Adrenal gland (tissue), 12 donors: ENCODE data around the gene CYP17A1. TPM values are rescaled to one million over a fixed set of nuclear protein-coding genes. Genes with fewer than 3 reads are reported as not detected.
A peak's percentile ranks its signal among the peaks of the same experiment; 100 is the strongest.
"Not testable (repeated sequence)": the region's sequence is repeated elsewhere in the genome, so short reads cannot be mapped to it uniquely, and the experiment has no call there.

Experiments
- DNase-seq, 7 donors: peaks; one replicate each; pipeline ENCODE4 v3.0.0-alpha.2; 2019 to 2020
- H3K27ac ChIP-seq, 5 donors: fragments of 200-600 bp; sonication (generic) in 4 of 5; 1 replicate in 3 of 5; 2 replicates in 2 of 5; pipeline versions ENCODE4 v1.5.1 to v1.8.0; 2016 to 2020; ENCODE audit warnings: mild to moderate bottlenecking in 1 of 5
- H3K27me3 ChIP-seq: fragments of 200-600 bp; 2 replicates; pipeline ENCODE4 v1.8.0; 2021
- H3K36me3 ChIP-seq, 2 donors: fragments of 200-600 bp; replicated peaks in 1 of 2; 1 replicate in 1 of 2; 2 replicates in 1 of 2; pipeline versions ENCODE4 v1.5.1 to v1.8.0; 2018 to 2022
- H3K4me1 ChIP-seq, 2 donors: fragments of 200-600 bp; replicated peaks in 1 of 2; 1 replicate in 1 of 2; 2 replicates in 1 of 2; pipeline versions ENCODE4 v1.5.1 to v1.8.0; 2018 to 2021
- H3K4me3 ChIP-seq, 4 donors: fragments of 200-600 bp; sonication (generic) in 3 of 4; one replicate each; pipeline ENCODE4 v1.5.1; 2016 to 2018
- H3K9me3 ChIP-seq, 3 donors: fragments of 200-600 bp; sonication (generic) in 1 of 3; replicated peaks in 1 of 3; 1 replicate in 2 of 3; 2 replicates in 1 of 3; pipeline versions ENCODE4 v1.5.1 to v1.8.0; 2016 to 2021
- CTCF ChIP-seq, 6 experiments: fragments of 450-650 bp in 4 of 6; fragments of 200-600 bp in 2 of 6; sonication (generic) in 1 of 6; IDR thresholded peaks; 1 replicate in 5 of 6; 2 replicates in 1 of 6; pipeline versions ENCODE4 v1.5.1 to v1.8.0; 2016 to 2021; ENCODE audit warnings: antibody characterized with exemption in 6 of 6, mild to moderate bottlenecking in 2 of 6, moderate library complexity in 1 of 6
- POLR2A ChIP-seq, 2 donors: fragments of 450-650 bp; IDR thresholded peaks; one replicate each; pipeline ENCODE4 v1.6.1; 2017; ENCODE audit warnings: antibody characterized with exemption in 2 of 2, mild to moderate bottlenecking in 2 of 2, moderate library complexity in 1 of 2
- WGBS, 4 donors: extraction: QIAGEN DNeasy Blood & Tissue Kit in 2 of 4; methylation state at CpG; one replicate each; pipeline versions ENCODE4 v1.1.5 to v1.1.7; 2013 to 2017; 5-methylcytosine and 5-hydroxymethylcytosine counted together
- intact Hi-C, 2 donors: fragments of 100-400 bp; cut with DNase I; formaldehyde crosslinking; loops; one replicate each; pipeline versions ENCODE4 v1.14.1 to v1.15.0; 2022 to 2023
- polyA plus RNA-seq, 3 donors: library from polyadenylated mRNA; stranded (reverse); fragments of 200-250 nt in 2 of 3; fragments of 350-450 nt in 1 of 3; fragmentation: Illumina TruSeq in 1 of 3; extraction: RNeasy Lipid Tissue Mini Kit (QIAGEN cat#74804) in 1 of 3; gene quantifications; one replicate each; pipeline ENCODE4 v1.2.3, GENCODE V29; 2013 to 2014
- total RNA-seq, 9 donors: library from RNA; depleted of rRNA in 4 of 9; stranded (reverse); fragments of >200 nt in 4 of 9; fragments of 120-200 nt in 1 of 9; fragmentation: NEBNext Ultra II Directional in 1 of 9; extraction: Animal tissue kit (Norgen Biotek cat#: 25700) in 1 of 9; gene quantifications; one replicate each; pipeline versions ENCODE4 v1.1.0 to v1.2.4, GENCODE V29; 2013 to 2023
- donor health status: healthy with polysubstance abuse.
- donor health status: Bipolar disorder and iron deficiency.
- donor health status: DM: yes; HTN: yes; CAD: no.
- donor health status: DM: no; HTN: no; CAD: no.
- donor health status: DM: no; HTN: no; CAD: no.
- donor health status: DM: yes; HTN: yes; CAD: no.

CYP17A1 gene
- total and polyA plus RNA-seq, 12 donors, result 2,313 to 37,742 (median 14,298) TPM

- Histone ChIP-seq H3K36me3 (no peaks in the 10 kb centered on the region), H3K4me1 (no peaks in the 10 kb centered on the region), H3K27me3 (no peaks in the 10 kb centered on the region), H3K4me3 (no peak overlapping the region), H3K27ac (no peak overlapping the region), H3K9me3 (no peaks in the 10 kb centered on the region)
- TF ChIP-seq POLR2A (IDR thresholded peaks at IDR 0.05), result no peak
- no peak for TF ChIP-seq CTCF (IDR thresholded peaks at IDR 0.05)
- DNase-seq, result no peak
- WGBS, 4 donors, result 77 to 92% (median 90%) methylated on average over 7 to 9 of the region's 9 CpGs
- intact Hi-C loops, result loop anchor here in 1 of 2 donors (10.0 kb wide), 1 partner anchor 229 kb away; no protein-coding TSS in a partner anchor
Observed at GRCh38 chr10:102845352-102845902, 8.2 kb upstream of the CYP17A1 start.

GRCh38 chr10:102844190-102844776 lies 7.1 kb upstream of the CYP17A1 start:
- DNase-seq, result peak in 1 of 7 donors; percentile 7
- not testable (repeated sequence) for H3K27ac ChIP-seq, H3K9me3 ChIP-seq, H3K27me3 ChIP-seq, H3K4me1 ChIP-seq, H3K36me3 ChIP-seq, H3K4me3 ChIP-seq
- WGBS, 4 donors, result 81 to 91% (median 88%) methylated on average over 6 of the region's 6 CpGs
- intact Hi-C loops, result loop anchor here in 1 of 2 donors (10.0 kb wide), 1 partner anchor 231 kb away; no protein-coding TSS in a partner anchor

- intact Hi-C loops, result loop anchor here in 1 of 2 donors (10.0 kb wide), 1 partner anchor 232 kb away; no protein-coding TSS in a partner anchor
- not testable (repeated sequence) for H3K4me1 ChIP-seq, H3K27me3 ChIP-seq, H3K9me3 ChIP-seq, H3K27ac ChIP-seq, H3K36me3 ChIP-seq, H3K4me3 ChIP-seq
- 53 to 77% (median 66%) methylated on average over 8 of the region's 8 CpGs for WGBS, 4 donors
- DNase-seq, result peak in 2 of 7 donors; percentile 35 to 51
Observed at GRCh38 chr10:102843139-102843538, 5.9 kb upstream of the CYP17A1 start.

GRCh38 chr10:102841827-102842345 lies 4.7 kb upstream of the CYP17A1 start:
- peak in 1 of 7 donors; percentile 29 for DNase-seq
- intact Hi-C loops, result loop anchor here in 1 of 2 donors (10.0 kb wide), 1 partner anchor 233 kb away; no protein-coding TSS in a partner anchor
- H3K4me3 ChIP-seq, result no peak overlapping the region
- TF ChIP-seq POLR2A (IDR thresholded peaks at IDR 0.05) (no peak), CTCF (IDR thresholded peaks at IDR 0.05) (no peak)
- no peak overlapping the region for H3K27ac ChIP-seq
- H3K27me3 ChIP-seq, result no peaks in the 10 kb centered on the region
- no peaks in the 10 kb centered on the region for H3K4me1 ChIP-seq
- H3K36me3 ChIP-seq, result no peaks in the 10 kb centered on the region
- 86 to 90% (median 88%) methylated on average over 10 to 11 of the region's 11 CpGs for WGBS, 4 donors
- H3K9me3 ChIP-seq, result no peaks in the 10 kb centered on the region

- not testable (repeated sequence) for H3K27me3 ChIP-seq, DNase-seq, H3K9me3 ChIP-seq, H3K4me3 ChIP-seq, H3K4me1 ChIP-seq
- intact Hi-C loops, result loop anchor here (10.0 kb wide), 2 partner anchors 56 to 236 kb away; no protein-coding TSS in a partner anchor
- peaks cover 0 to 23% of the 10 kb centered on the region in 2 donors for H3K36me3 ChIP-seq
- WGBS, 4 donors, result 91 to 94% (median 93%) methylated on average over 8 to 9 of the region's 9 CpGs
- H3K27ac ChIP-seq, result peak overlapping the region in 4 of 5 donors; percentile 66 to 92 (median 87)
Observed at GRCh38 chr10:102838276-102838927, 1.2 kb upstream of the CYP17A1 start.
